Measurements from ENCODE around the gene DNM1.

GRCh38 chr9:128164307-128164885 lies 38.8 kb upstream of the DNM1 start:
- TF ChIP-seq CTCF (IDR thresholded peaks at IDR 0.05) (no peak), POLR2A (IDR thresholded peaks at IDR 0.05) (no peak)
